RKO (cell line): Measurements from ENCODE around the gene AEBP1.

Source experiments
- DNase-seq: peaks from one replicate; pipeline ENCODE4 v3.0.0-alpha.2; 2016; ENCODE audit warnings: low spot score

Gene AEBP1

GRCh38 chr7:44142028-44142427 is 37.9 kb downstream of the AEBP1 start:
- no peak for DNase-seq

DNA sequence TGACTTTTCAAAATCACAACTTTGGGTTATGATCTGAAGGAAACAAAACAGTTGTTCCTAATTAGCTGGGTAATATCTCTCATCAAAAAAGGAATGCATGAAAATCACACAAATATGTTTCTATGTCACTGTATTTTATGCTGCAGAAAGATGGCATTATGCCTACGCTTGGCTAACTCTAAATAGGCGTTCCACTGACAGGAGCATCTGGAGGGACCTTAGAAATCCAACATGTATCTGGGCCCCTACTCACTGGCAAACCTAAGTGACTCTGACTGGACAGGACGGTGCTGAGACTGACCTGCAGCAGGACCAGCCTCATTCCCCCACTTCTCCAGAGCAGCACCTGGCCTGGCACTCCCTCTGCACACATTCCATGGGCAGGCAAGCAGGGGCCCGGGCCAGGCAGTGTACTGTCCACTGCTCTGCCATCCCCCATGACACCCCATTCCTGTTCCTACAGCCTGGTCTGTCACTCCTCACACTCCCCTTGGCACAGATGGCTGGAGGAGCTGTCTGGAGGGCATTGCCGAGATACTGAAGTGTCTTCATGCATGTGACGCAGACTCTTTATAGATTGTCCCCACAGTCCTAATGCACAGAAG is 39.6 kb downstream of the AEBP1 start:
- DNase-seq: no peak

DNA sequence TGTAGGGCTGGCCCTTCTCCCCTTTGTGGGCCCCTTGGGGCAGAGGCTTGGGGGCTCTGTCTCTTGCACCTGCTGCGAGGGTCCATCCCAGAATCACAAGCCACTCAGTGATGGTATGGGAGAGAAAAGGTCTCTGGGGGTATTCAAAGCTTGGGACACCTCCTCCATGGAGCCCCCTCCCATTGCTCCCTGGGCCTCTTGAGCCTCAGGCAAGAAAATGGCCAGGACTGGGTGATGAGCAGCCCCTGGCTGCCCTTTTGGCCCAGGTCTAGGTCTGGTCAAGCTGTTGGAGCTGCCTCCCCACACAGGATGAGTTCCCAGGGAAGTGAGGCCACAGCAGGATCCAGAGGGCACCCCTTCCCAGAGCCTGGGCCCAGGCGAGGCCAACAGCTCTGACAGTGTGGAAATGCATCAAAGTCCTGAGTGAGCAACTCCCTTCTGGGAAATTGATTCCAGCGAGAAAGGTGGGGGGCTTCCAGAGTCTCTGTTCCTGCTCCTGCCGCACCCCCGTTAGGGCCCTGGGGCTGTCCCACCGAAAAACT is 40.4 kb downstream of the AEBP1 start:
- DNase-seq: no peak

- DNase-seq: no peak
These were observed 40.9 kb downstream of the AEBP1 start for GRCh38 chr7:44144968-44145478.

DNA sequence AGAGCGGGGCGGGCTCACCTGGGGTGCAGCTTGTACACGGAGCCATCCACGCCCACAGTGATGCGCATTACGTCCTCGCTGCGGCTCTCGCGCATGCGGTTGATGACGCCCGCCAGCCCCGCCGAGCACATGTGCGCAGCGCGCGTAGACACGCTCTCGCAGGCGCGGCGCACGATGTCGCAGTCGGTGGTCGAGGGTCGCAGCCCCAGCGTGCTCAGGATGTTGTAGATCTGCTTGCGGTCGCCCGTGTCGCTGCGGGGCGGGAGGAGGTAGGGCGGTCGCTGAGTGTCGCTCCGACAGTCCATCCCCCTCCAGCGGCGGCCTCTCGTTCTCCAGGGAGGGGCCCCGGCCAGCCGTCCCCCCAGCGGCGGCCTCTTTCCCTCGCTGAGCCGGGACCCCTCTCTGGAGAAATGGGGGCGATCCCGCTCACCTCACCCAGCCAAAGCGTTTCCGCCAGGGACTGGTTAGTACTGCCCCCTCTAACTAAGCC is 41.4 kb downstream of the AEBP1 start:
- DNase-seq: no peak

- DNase-seq: no peak
These were observed 42.1 kb downstream of the AEBP1 start for GRCh38 chr7:44145969-44146911.

GRCh38 chr7:44147026-44147991 is 43.2 kb downstream of the AEBP1 start:
- no peak for DNase-seq

GRCh38 chr7:44148166-44148565 is 44.0 kb downstream of the AEBP1 start:
- no peak for DNase-seq

GRCh38 chr7:44148961-44149536 is 44.9 kb downstream of the AEBP1 start:
- no peak for DNase-seq

GRCh38 chr7:44149571-44150465 is 45.7 kb downstream of the AEBP1 start:
- no peak for DNase-seq

GRCh38 chr7:44150466-44150832 is 46.3 kb downstream of the AEBP1 start:
- DNase-seq: no peak

- no peak for DNase-seq
These were observed 47.1 kb downstream of the AEBP1 start for GRCh38 chr7:44150966-44151941.

DNA sequence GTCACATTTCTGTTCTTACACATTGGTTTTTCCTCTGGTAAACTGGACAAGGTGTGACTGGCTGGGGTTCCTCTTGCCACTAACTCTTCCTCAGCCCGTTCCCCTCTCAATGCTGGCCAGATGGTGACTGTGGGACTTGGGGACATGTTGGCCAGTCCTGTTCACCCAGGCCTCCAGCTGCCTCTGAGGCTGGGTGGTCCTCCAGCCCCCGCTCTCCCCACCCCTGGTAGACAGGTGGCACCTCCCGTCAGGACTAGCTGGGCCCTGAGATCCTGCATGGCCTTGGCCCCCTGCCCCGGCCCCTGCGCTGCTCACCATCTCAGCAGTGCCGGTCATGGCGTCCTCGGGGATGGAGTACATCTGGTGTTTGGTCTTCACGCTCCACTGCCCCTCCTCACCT is 47.8 kb downstream of the AEBP1 start:
- no peak for DNase-seq

GRCh38 chr7:44152971-44153947 is 49.1 kb downstream of the AEBP1 start:
- no peak for DNase-seq

DNA sequence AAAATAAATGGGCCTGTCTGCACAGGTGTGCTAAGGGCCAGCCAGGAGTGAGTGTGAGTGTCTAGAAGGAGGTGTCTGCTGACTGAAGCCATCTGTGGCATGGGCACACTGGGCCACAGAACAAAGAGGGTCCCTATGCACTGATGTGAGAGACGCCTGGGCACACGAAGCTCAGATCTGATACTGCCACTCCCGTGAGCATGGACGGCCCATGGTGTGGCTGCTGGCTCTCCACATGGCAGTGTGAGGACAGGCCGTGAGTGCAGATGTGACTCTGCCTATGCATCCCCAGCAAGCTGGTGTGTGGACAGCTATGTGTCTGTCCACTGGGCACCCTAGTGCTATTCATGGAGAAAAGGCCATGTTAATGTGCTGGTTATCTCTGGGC is 49.8 kb downstream of the AEBP1 start:
- no peak for DNase-seq

DNA sequence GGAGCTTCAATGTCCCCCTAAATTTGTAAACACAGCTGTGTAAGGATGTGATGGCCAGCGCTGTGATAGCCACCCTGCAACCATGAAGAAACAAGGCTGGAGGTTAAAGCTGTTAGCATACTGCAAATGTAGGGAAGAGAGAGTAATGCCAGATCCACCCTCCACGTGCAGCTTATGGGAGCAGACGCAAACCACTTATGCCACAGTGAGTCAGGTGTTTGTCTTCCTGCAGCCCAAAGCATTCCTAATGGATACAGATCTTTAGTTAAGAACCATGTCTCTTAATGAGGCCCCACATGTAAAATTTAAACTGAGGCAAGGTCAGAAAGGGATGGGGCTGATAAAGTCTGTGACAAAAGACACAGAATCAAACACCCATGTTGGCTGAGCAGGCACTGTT is 50.6 kb downstream of the AEBP1 start:
- DNase-seq: no peak

DNA sequence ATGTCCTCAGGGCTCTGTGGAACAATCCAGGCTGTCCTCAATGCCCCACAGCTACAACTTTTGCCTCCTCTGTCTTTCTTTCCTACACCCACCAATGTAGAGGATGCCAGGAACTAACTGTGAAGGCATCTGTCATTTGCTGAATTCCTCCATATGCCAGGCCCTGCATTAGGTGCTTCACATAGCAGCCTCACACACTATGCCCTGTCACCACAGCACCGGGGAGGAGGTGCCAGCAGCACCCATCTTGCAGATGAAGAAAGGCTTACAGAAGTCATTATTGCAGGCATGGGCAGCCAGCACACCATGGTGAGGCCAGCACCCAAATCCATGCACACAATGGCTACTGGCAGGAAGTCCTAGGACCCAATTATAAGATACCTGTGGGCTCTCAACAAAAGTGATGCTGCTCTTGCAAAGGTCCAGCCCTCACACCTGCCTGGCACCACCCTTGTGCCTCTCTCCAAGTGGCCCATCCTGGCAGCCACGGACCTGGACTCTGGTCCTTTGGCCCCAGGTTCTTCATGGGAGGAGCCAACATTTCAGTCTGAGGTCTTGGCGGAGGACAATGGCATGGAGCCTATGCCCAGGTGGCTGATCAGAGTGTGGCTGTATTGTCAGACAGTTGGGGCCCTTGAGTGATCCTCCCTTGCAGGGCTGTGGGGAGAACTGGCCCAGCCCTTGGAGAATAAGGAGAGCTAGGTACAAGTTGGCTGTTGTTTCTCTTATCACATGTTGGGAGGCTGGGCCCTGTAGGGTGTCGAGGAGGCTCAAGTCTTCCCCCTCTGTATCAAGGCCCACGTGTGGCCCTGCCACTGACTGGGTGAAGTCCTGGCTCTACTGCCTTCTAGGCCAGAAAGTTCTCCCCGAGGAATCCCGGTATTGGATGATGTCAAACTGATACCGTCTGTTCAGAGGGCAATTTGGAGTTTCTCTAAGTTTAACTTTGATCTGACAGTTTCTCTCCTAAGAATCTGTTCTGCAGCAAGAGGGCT is 51.3 kb downstream of the AEBP1 start:
- DNase-seq: no peak
